Right lobe of liver (tissue), 6 donors: ENCODE results near the gene NAT10. TPM values are rescaled to one million over a fixed set of nuclear protein-coding genes. Genes with fewer than 3 reads are reported as not detected.
"Not testable (repeated sequence)": the region's sequence is repeated elsewhere in the genome, so short reads cannot be mapped to it uniquely, and the experiment has no call there.

Experiments
- ATAC-seq, 4 donors: fragments of 200-7000 bp; cut with Tn5 transposase; one replicate each; pipeline ENCODE4 v1.9.1; 2020; ENCODE audit warnings: mild to moderate bottlenecking in 4 of 4, moderate library complexity in 4 of 4
- DNase-seq, 3 donors: peaks; one replicate each; pipeline ENCODE4 v3.0.0-alpha.2; 2020
- H3K27ac ChIP-seq, 3 donors: fragments of 200-600 bp; one replicate each; pipeline ENCODE4 v1.8.0; 2022
- H3K27me3 ChIP-seq, 2 donors: fragments of 200-600 bp; one replicate each; pipeline ENCODE4 v1.8.0; 2022
- H3K36me3 ChIP-seq, 4 donors: fragments of 200-600 bp; sonication (generic) in 1 of 4; one replicate each; pipeline versions ENCODE4 v1.5.1 to v1.8.0; 2017 to 2022; ENCODE audit warnings: control low read depth in 1 of 4
- H3K4me1 ChIP-seq, 4 donors: fragments of 200-600 bp; sonication (generic) in 1 of 4; one replicate each; pipeline versions ENCODE4 v1.5.1 to v1.8.0; 2017 to 2022; ENCODE audit warnings: control low read depth in 1 of 4
- H3K4me3 ChIP-seq, 3 donors: fragments of 200-600 bp; one replicate each; pipeline ENCODE4 v1.8.0; 2022
- H3K9me3 ChIP-seq, 4 donors: fragments of 200-600 bp; sonication (generic) in 1 of 4; one replicate each; pipeline versions ENCODE4 v1.5.1 to v1.8.0; 2017 to 2022; ENCODE audit warnings: control low read depth in 1 of 4
- CTCF ChIP-seq, 4 donors: fragments of 200-600 bp in 3 of 4; fragments of 450-650 bp in 1 of 4; IDR thresholded peaks; one replicate each; pipeline versions ENCODE4 v1.5.1 to v1.8.0; 2016 to 2022; ENCODE audit warnings: antibody characterized with exemption in 4 of 4, mild to moderate bottlenecking in 2 of 4
- POLR2A ChIP-seq: fragments of 450-650 bp; IDR thresholded peaks from one replicate; pipeline ENCODE4 v1.6.1; 2017; ENCODE audit warnings: antibody characterized with exemption, mild to moderate bottlenecking
- WGBS: methylation state at CpG from one replicate; pipeline ENCODE4 v1.1.6; 2018; ENCODE audit warnings: low coverage, low lambda C conversion rate; ENCODE audit not compliant: insufficient coverage; ENCODE audit errors: missing lambda C conversion rate; 5-methylcytosine and 5-hydroxymethylcytosine counted together
- intact Hi-C, 2 donors: fragments of 100-400 bp; cut with DNase I; formaldehyde crosslinking; loops; one replicate each; pipeline versions ENCODE4 v1.11.2 to v1.14.1; 2022
- total RNA-seq, 6 experiments: library from RNA; depleted of rRNA in 2 of 6; stranded (reverse); fragments of >200 nt in 2 of 6; fragmentation: NEBNext Ultra II Directional in 3 of 6; extraction: Animal tissue kit (Norgen Biotek cat#: 25700) in 3 of 6; gene quantifications; one replicate each; pipeline versions ENCODE4 v1.1.0 to v1.2.4, GENCODE V29; 2016 to 2023
- donor health status: DM: no; HTN: yes; CAD: no.
- donor health status: DM: no; HTN: no; CAD: no.
- donor health status: DM: no; HTN: no; CAD: no.
- donor health status: DM: no; HTN: yes; CAD: no.
- donor health status: DM: no; HTN: yes; CAD: no.

Gene NAT10
- total RNA-seq, 6 experiments from 2014 or later: 11.9 to 22.9 (median 19.1) TPM

- Histone ChIP-seq H3K4me3 (no peak overlapping the region), H3K27me3 (no peaks in the 10 kb centered on the region), H3K27ac (no peak overlapping the region), H3K4me1 (peaks cover 0 to 6% (median 0%) of the 10 kb centered on the region in 4 donors), H3K36me3 (no peaks in the 10 kb centered on the region), H3K9me3 (no peaks in the 10 kb centered on the region)
- 18% methylated on average over 2 of the region's 2 CpGs for WGBS
- DNase-seq (no peak), ATAC-seq (peak in 3 of 4 donors; percentile 17 to 23 (median 20))
- TF ChIP-seq POLR2A (no peak), CTCF (IDR thresholded peaks at IDR 0.05) (no peak)
- intact Hi-C loops: loop anchor here in 1 of 2 donors (5.0 kb wide), 1 partner anchor 171 kb away; no protein-coding TSS in a partner anchor
These were observed 71.4 kb downstream of the NAT10 start for GRCh38 chr11:34176751-34177209.

GRCh38 chr11:34178209-34178821 is 72.9 kb downstream of the NAT10 start:
- 100% methylated on average over 1 of the region's 10 CpGs for WGBS
- peaks cover 0 to 7% (median 0%) of the 10 kb centered on the region in 4 donors for H3K4me1 ChIP-seq
- no peak overlapping the region for H3K4me3 ChIP-seq
- H3K27me3 ChIP-seq: no peaks in the 10 kb centered on the region
- H3K27ac ChIP-seq: no peak overlapping the region
- intact Hi-C loops: loop anchor here in 1 of 2 donors (5.0 kb wide), 1 partner anchor 169 kb away; no protein-coding TSS in a partner anchor
- ATAC-seq: no peak
- H3K36me3 ChIP-seq: no peaks in the 10 kb centered on the region
- DNase-seq: no peak
- H3K9me3 ChIP-seq: no peaks in the 10 kb centered on the region
- TF ChIP-seq CTCF (IDR thresholded peaks at IDR 0.05) (no peak), POLR2A (no peak)

GRCh38 chr11:34179026-34179675 is 73.7 kb downstream of the NAT10 start:
- no peak for TF ChIP-seq POLR2A
- no peak overlapping the region for H3K4me3 ChIP-seq
- H3K27ac ChIP-seq: no peak overlapping the region
- no peaks in the 10 kb centered on the region for H3K9me3 ChIP-seq
- DNase-seq: no peak
- 84% methylated on average over 3 of the region's 9 CpGs for WGBS
- intact Hi-C loops: loop anchor here in 1 of 2 donors (5.0 kb wide), 1 partner anchor 168 kb away; no protein-coding TSS in a partner anchor
- H3K4me1 ChIP-seq: peaks cover 0 to 13% (median 0%) of the 10 kb centered on the region in 4 donors
- H3K27me3 ChIP-seq: no peaks in the 10 kb centered on the region
- no peak for ATAC-seq
- H3K36me3 ChIP-seq: no peaks in the 10 kb centered on the region

- H3K4me3 ChIP-seq: no peak overlapping the region
- no peaks in the 10 kb centered on the region for H3K36me3 ChIP-seq
- no peak overlapping the region for H3K27ac ChIP-seq
- intact Hi-C loops: no loop called here
- no peak for DNase-seq
- no peaks in the 10 kb centered on the region for H3K27me3 ChIP-seq
- WGBS: 73% methylated on average over 5 of the region's 6 CpGs
- no peak for ATAC-seq
- TF ChIP-seq POLR2A: no peak
- no peak for TF ChIP-seq CTCF (IDR thresholded peaks at IDR 0.05)
- no peaks in the 10 kb centered on the region for H3K9me3 ChIP-seq
- peaks cover 0 to 12% (median 0%) of the 10 kb centered on the region in 4 donors for H3K4me1 ChIP-seq
These were observed 74.8 kb downstream of the NAT10 start for GRCh38 chr11:34180040-34180813.

GRCh38 chr11:34180814-34181165 is 75.4 kb downstream of the NAT10 start:
- H3K9me3 ChIP-seq, H3K27me3 ChIP-seq, H3K36me3 ChIP-seq, H3K4me3 ChIP-seq, H3K27ac ChIP-seq, ATAC-seq, DNase-seq, intact Hi-C loops: not testable (repeated sequence)
- peaks cover 0 to 12% (median 0%) of the 10 kb centered on the region in 4 donors for H3K4me1 ChIP-seq
- WGBS: 74% methylated on average over 5 of the region's 5 CpGs
